Stomach (tissue), 4 donors: ENCODE results near the gene PTPRD.

Experiments
- EP300 ChIP-seq: sonication (generic); formaldehyde crosslinking; IDR thresholded peaks from one replicate; pipeline ENCODE4 v1.6.1; 2017; ENCODE audit warnings: antibody characterized with exemption
- POLR2A ChIP-seq, 4 donors: fragments of 450-650 bp; IDR thresholded peaks; one replicate each; pipeline ENCODE4 v1.6.1; 2016; ENCODE audit warnings: antibody characterized with exemption in 4 of 4, control low read depth in 2 of 4, mild to moderate bottlenecking in 1 of 4, moderate library complexity in 1 of 4
- POLR2AphosphoS5 ChIP-seq, 3 donors: sonication (generic); formaldehyde crosslinking; IDR thresholded peaks; one replicate each; pipeline ENCODE4 v1.6.1; 2016; ENCODE audit warnings: antibody characterized with exemption in 3 of 3
- TF ChIP-seq, protein P1 (sequence below), 7 experiments: fragments of 450-650 bp in 4 of 7; fragments of 200-600 bp in 3 of 7; sonication (generic) in 3 of 7; IDR thresholded peaks; one replicate each; pipeline ENCODE4 v1.5.1; 2016 to 2019; ENCODE audit warnings: antibody characterized with exemption in 7 of 7, control low read depth in 2 of 7, mild to moderate bottlenecking in 1 of 7

DNA sequence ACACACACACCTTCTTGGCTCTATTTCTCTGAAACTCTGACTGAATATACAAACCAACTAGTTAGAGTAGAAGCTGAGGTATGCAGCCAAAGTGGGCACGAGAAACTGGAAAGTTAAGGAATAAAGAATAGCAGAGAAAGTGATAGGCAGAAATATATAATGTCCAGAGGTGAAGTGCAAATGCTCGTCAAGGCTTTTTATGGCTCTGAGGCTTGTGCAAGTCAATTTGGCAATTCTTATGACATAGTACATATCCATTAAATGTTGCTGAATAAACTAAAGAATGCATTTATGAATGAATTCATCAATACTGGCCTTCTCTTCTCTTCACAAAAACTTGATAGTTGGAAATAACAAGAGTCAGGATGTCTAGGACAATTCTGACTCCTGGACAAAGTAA is 2323.1 kb downstream of the PTPRD start:
- TF ChIP-seq, protein P1, sequence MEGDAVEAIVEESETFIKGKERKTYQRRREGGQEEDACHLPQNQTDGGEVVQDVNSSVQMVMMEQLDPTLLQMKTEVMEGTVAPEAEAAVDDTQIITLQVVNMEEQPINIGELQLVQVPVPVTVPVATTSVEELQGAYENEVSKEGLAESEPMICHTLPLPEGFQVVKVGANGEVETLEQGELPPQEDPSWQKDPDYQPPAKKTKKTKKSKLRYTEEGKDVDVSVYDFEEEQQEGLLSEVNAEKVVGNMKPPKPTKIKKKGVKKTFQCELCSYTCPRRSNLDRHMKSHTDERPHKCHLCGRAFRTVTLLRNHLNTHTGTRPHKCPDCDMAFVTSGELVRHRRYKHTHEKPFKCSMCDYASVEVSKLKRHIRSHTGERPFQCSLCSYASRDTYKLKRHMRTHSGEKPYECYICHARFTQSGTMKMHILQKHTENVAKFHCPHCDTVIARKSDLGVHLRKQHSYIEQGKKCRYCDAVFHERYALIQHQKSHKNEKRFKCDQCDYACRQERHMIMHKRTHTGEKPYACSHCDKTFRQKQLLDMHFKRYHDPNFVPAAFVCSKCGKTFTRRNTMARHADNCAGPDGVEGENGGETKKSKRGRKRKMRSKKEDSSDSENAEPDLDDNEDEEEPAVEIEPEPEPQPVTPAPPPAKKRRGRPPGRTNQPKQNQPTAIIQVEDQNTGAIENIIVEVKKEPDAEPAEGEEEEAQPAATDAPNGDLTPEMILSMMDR (IDR thresholded peaks at IDR 0.05), result no peak
- TF ChIP-seq POLR2A (IDR thresholded peaks at IDR 0.05) (no peak), EP300 (no peak), POLR2AphosphoS5 (IDR thresholded peaks at IDR 0.05) (no peak)
